Activated T-helper 1 cell treated with anti-CD3 and anti-CD28 coated beads, Interleukin-2, amount 50 U/mL, for 16 hours (primary cell): ENCODE data around the gene NPBWR2.
A peak's percentile ranks its signal among the peaks of the same experiment; 100 is the strongest.
"Not testable (repeated sequence)": the region's sequence is repeated elsewhere in the genome, so short reads cannot be mapped to it uniquely, and the experiment has no call there.

Experiments used
- DNase-seq, 2 donors: peaks; one replicate each; pipeline ENCODE4 v3.0.0-alpha.2; 2020; ENCODE audit warnings: low read depth in 1 of 2, low spot score in 1 of 2

The NPBWR2 gene

GRCh38 chr20:64104667-64105451 is 2.5 kb downstream of the NPBWR2 start:
- DNase-seq, result no peak

GRCh38 chr20:64103871-64104666 is 3.3 kb downstream of the NPBWR2 start:
- no peak for DNase-seq

- no peak for DNase-seq
Measured at GRCh38 chr20:64102647-64103354, 4.6 kb downstream of the NPBWR2 start.

- DNase-seq, result peak; percentile 44 to 56
Measured at GRCh38 chr20:64101731-64102621, 5.4 kb downstream of the NPBWR2 start.

GRCh38 chr20:64100946-64101688 is 6.2 kb downstream of the NPBWR2 start:
- DNase-seq, result no peak

GRCh38 chr20:64100566-64100888 is 6.8 kb downstream of the NPBWR2 start:
- DNase-seq, result no peak

GRCh38 chr20:64099880-64100565 is 7.3 kb downstream of the NPBWR2 start:
- no peak for DNase-seq

- DNase-seq, result no peak
Measured at GRCh38 chr20:64099086-64099786, 8.1 kb downstream of the NPBWR2 start.

- DNase-seq, result no peak
Measured at GRCh38 chr20:64098471-64099013, 8.8 kb downstream of the NPBWR2 start.

- no peak for DNase-seq
Measured at GRCh38 chr20:64096535-64096934, 10.8 kb downstream of the NPBWR2 start.

- no peak for DNase-seq
Measured at GRCh38 chr20:64095927-64096326, 11.4 kb downstream of the NPBWR2 start.

- no peak for DNase-seq
Measured at GRCh38 chr20:64095455-64095854, 11.9 kb downstream of the NPBWR2 start.

- no peak for DNase-seq
Measured at GRCh38 chr20:64093013-64093503, 14.3 kb downstream of the NPBWR2 start.

GRCh38 chr20:64092258-64093012 is 14.9 kb downstream of the NPBWR2 start:
- no peak for DNase-seq

- DNase-seq, result no peak
Measured at GRCh38 chr20:64091770-64092169, 15.6 kb downstream of the NPBWR2 start.

- DNase-seq, result no peak
Measured at GRCh38 chr20:64091340-64091739, 16.0 kb downstream of the NPBWR2 start.

GRCh38 chr20:64090165-64090564 is 17.2 kb downstream of the NPBWR2 start:
- no peak for DNase-seq

GRCh38 chr20:64088586-64088985 is 18.8 kb downstream of the NPBWR2 start:
- DNase-seq, result not testable (repeated sequence)
